Fibroblast of lung (primary cell): ENCODE data around the gene SLC6A12. TPM values are rescaled to one million over a fixed set of nuclear protein-coding genes. Genes with fewer than 3 reads are reported as not detected.
A peak's percentile ranks its signal among the peaks of the same experiment; 100 is the strongest.

ENCODE experiments used
- DNase-seq, 2 donors: peaks; one replicate each; pipeline versions ENCODE4 v3.0.0 to v3.0.0-alpha.2; 2010; ENCODE audit warnings: low read depth in 2 of 2
- H2AFZ ChIP-seq: 2 replicates; pipeline ENCODE4 v1.5.1; 2012; ENCODE audit warnings: low read length, control low read depth, inconsistent platforms
- H3K27ac ChIP-seq: 2 replicates; pipeline ENCODE4 v1.5.1; 2011; ENCODE audit warnings: low read length, control low read depth; ENCODE audit not compliant: insufficient read depth
- H3K27me3 ChIP-seq: 2 replicates; pipeline ENCODE4 v1.5.1; 2011; ENCODE audit warnings: mild to moderate bottlenecking, low read length; ENCODE audit not compliant: control insufficient read depth, insufficient read depth
- H3K36me3 ChIP-seq: 2 replicates; pipeline ENCODE4 v1.5.1; 2011; ENCODE audit warnings: low read length; ENCODE audit not compliant: control insufficient read depth, insufficient read depth
- H3K4me1 ChIP-seq: 2 replicates; pipeline ENCODE4 v1.5.1; 2011; ENCODE audit warnings: low read length; ENCODE audit not compliant: control insufficient read depth, insufficient read depth; ENCODE audit errors: extremely low read depth
- H3K4me2 ChIP-seq: 2 replicates; pipeline ENCODE4 v1.5.1; 2011; ENCODE audit warnings: low read length, control low read depth; ENCODE audit not compliant: insufficient read depth; ENCODE audit errors: extremely low read depth
- H3K4me3 ChIP-seq, 4 experiments: fragments of 200-600 bp in 1 of 4; sonication (generic) in 1 of 4; replicated peaks in 1 of 4; 2 replicates each; pipeline ENCODE4 v1.5.1; 2011 to 2016; ENCODE audit warnings: low read length in 4 of 4, low read depth in 3 of 4, mild to moderate bottlenecking in 3 of 4, control low read depth in 2 of 4, inconsistent platforms in 1 of 4, mixed read lengths in 1 of 4; ENCODE audit not compliant: insufficient read depth in 1 of 4; ENCODE audit errors: control extremely low read depth in 1 of 4
- H3K79me2 ChIP-seq: 2 replicates; pipeline ENCODE4 v1.5.1; 2012; ENCODE audit warnings: mild to moderate bottlenecking, low read length, inconsistent platforms; ENCODE audit not compliant: control insufficient read depth, insufficient read depth
- H3K9ac ChIP-seq: 2 replicates; pipeline ENCODE4 v1.5.1; 2011; ENCODE audit warnings: mild to moderate bottlenecking, low read length, control low read depth; ENCODE audit not compliant: insufficient read depth
- H3K9me3 ChIP-seq: 2 replicates; pipeline ENCODE4 v1.5.1; 2012; ENCODE audit warnings: low read depth, low read length; ENCODE audit not compliant: control insufficient read depth, insufficient read depth
- H4K20me1 ChIP-seq: 2 replicates; pipeline ENCODE4 v1.5.1; 2011; ENCODE audit warnings: low read length; ENCODE audit not compliant: control insufficient read depth, insufficient read depth; ENCODE audit errors: extremely low read depth
- EZH2 ChIP-seq: IDR thresholded peaks from 2 replicates; pipeline ENCODE4 v1.5.1; 2012; ENCODE audit warnings: low read length, control low read depth, mild to moderate bottlenecking; ENCODE audit errors: missing control alignments
- polyA plus RNA-seq, 2 donors: library from polyadenylated mRNA; depleted of rRNA in 1 of 2; stranded (reverse) in 1 of 2; unstranded in 1 of 2; fragments of >200 nt; gene quantifications; 2 replicates each; pipeline ENCODE4 v1.2.1, GENCODE V29; 2011 to 2012; ENCODE audit warnings: missing spikeins in 1 of 2
- total RNA-seq: library from RNA; depleted of rRNA; stranded (reverse); fragments of >200 nt; gene quantifications from 2 replicates; pipeline ENCODE4 v1.2.1, GENCODE V29; 2014
- TF ChIP-seq, protein P1 (sequence below), 2 donors: IDR thresholded peaks in 1 of 2; conservative IDR thresholded peaks in 1 of 2; 1 replicate in 1 of 2; 2 replicates in 1 of 2; pipeline ENCODE4 v1.5.1; 2011 to 2012; ENCODE audit warnings: low read length in 2 of 2, control low read depth in 1 of 2, inconsistent platforms in 1 of 2, low read depth in 1 of 2, mild to moderate bottlenecking in 1 of 2

Gene SLC6A12
- total and polyA plus RNA-seq, 2 donors (not counting 1 experiment from before 2014, with no cell fraction given): not detected

DNA sequence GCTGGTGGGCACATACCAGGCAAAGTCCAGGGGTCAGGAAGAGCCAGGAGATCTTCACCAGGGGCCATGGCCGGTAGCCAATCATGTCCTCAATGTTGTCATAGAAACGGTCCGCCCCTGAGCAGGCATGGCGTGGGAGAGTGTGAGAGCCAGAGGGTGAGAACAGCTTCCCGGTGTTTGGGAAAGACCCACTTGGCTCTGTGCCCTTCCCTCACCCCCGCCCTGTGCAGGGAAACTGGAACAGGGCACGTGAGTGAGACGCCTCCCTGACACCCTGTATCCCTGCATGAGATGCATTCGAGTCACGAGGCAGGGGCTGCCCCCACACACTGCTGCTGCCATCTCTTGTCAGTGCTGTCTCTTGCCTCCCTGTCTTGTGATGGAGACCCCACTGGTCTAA is 20.7 kb downstream of the SLC6A12 start:
- Histone ChIP-seq H3K79me2 (no peaks in the 10 kb centered on the region), H3K9ac (no peak overlapping the region), H3K4me3 (no peak overlapping the region), H3K36me3 (no peaks in the 10 kb centered on the region), H3K4me1 (no peaks in the 10 kb centered on the region), H3K27ac (no peak overlapping the region), H3K4me2 (no peak overlapping the region), H4K20me1 (no peaks in the 10 kb centered on the region), H3K9me3 (no peaks in the 10 kb centered on the region), H3K27me3 (peaks cover 17% of the 10 kb centered on the region), H2AFZ (no peak overlapping the region)
- no peak for DNase-seq
- TF ChIP-seq, protein P1, sequence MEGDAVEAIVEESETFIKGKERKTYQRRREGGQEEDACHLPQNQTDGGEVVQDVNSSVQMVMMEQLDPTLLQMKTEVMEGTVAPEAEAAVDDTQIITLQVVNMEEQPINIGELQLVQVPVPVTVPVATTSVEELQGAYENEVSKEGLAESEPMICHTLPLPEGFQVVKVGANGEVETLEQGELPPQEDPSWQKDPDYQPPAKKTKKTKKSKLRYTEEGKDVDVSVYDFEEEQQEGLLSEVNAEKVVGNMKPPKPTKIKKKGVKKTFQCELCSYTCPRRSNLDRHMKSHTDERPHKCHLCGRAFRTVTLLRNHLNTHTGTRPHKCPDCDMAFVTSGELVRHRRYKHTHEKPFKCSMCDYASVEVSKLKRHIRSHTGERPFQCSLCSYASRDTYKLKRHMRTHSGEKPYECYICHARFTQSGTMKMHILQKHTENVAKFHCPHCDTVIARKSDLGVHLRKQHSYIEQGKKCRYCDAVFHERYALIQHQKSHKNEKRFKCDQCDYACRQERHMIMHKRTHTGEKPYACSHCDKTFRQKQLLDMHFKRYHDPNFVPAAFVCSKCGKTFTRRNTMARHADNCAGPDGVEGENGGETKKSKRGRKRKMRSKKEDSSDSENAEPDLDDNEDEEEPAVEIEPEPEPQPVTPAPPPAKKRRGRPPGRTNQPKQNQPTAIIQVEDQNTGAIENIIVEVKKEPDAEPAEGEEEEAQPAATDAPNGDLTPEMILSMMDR (conservative IDR thresholded peaks at IDR 0.05 in 1 of 2, IDR thresholded peaks at IDR 0.05 in 1 of 2; ENCODE audit: low read depth in 1 of 2, low read length in 2 of 2): no peak
- TF ChIP-seq EZH2: peak; percentile 1

DNA sequence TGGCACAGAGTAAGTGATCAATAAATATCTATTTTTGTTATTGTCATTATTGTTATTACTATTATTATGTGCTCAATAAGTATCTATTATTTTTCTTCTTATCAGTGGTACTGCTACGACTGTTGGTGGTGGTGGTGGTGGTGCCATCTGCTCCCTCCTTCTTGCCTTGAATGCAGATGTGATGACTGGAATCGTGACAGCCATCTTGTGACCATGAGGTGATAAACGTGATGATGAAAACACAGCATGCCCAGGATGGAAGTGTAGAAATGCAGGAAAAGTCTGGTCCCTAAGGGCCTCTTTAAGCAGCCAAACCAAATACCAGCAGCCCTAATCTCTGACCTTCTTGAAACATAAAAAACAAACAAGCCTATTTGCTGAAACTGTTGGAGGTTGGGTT is 22.4 kb downstream of the SLC6A12 start:
- no peak for DNase-seq
- no peaks in the 10 kb centered on the region for H3K79me2 ChIP-seq
- TF ChIP-seq EZH2: no peak
- TF ChIP-seq, protein P1 (conservative IDR thresholded peaks at IDR 0.05 in 1 of 2, IDR thresholded peaks at IDR 0.05 in 1 of 2; ENCODE audit: low read depth in 1 of 2, low read length in 2 of 2): no peak
- no peak overlapping the region for H2AFZ ChIP-seq
- no peak overlapping the region for H3K4me3 ChIP-seq
- H3K27me3 ChIP-seq: peaks cover 17% of the 10 kb centered on the region
- H3K4me2 ChIP-seq: no peak overlapping the region
- H4K20me1 ChIP-seq: no peaks in the 10 kb centered on the region
- H3K36me3 ChIP-seq: no peaks in the 10 kb centered on the region
- H3K9ac ChIP-seq: no peak overlapping the region
- no peaks in the 10 kb centered on the region for H3K4me1 ChIP-seq
- no peaks in the 10 kb centered on the region for H3K9me3 ChIP-seq
- H3K27ac ChIP-seq: no peak overlapping the region

DNA sequence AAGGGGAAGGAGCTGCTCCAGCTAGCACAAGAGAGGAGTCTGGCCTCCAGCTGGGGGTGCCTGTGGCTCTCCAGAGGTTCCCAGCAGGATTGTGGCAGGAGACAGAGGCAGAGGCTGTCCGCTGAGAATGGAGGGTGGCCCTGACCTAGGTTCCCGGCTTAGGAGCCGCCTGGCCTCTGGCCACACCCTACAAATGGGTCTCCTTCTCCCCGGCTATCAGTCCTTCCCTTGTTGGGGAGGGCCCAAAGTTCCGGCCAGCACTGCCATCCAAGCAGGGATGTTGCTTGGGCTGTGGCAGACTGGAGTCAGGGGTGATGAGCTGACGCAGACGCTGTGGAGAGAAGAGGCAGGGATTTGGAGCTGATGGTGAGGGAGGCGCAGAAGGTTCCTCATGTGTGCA is 23.1 kb downstream of the SLC6A12 start:
- Histone ChIP-seq H2AFZ (no peak overlapping the region), H3K9me3 (no peaks in the 10 kb centered on the region), H3K9ac (no peak overlapping the region), H3K4me2 (no peak overlapping the region), H4K20me1 (no peaks in the 10 kb centered on the region), H3K27me3 (peaks cover 17% of the 10 kb centered on the region), H3K36me3 (no peaks in the 10 kb centered on the region), H3K4me1 (no peaks in the 10 kb centered on the region), H3K27ac (no peak overlapping the region), H3K79me2 (no peaks in the 10 kb centered on the region), H3K4me3 (no peak overlapping the region)
- no peak for DNase-seq
- TF ChIP-seq, protein P1 (conservative IDR thresholded peaks at IDR 0.05 in 1 of 2, IDR thresholded peaks at IDR 0.05 in 1 of 2; ENCODE audit: low read depth in 1 of 2, low read length in 2 of 2): no peak
- TF ChIP-seq EZH2: no peak
